ENCODE results near the gene OR2T1.
"Not testable (repeated sequence)": the region's sequence is repeated elsewhere in the genome, so short reads cannot be mapped to it uniquely, and the experiment has no call there.

OR2T1 gene

GRCh38 chr1:248432201-248432600, 29.4 kb downstream of the OR2T1 start:
- not testable (repeated sequence) for DNase-seq (ENCODE audit: low read depth, low spot score); H3K4me3 ChIP-seq (ENCODE audit: low read length)

DNA sequence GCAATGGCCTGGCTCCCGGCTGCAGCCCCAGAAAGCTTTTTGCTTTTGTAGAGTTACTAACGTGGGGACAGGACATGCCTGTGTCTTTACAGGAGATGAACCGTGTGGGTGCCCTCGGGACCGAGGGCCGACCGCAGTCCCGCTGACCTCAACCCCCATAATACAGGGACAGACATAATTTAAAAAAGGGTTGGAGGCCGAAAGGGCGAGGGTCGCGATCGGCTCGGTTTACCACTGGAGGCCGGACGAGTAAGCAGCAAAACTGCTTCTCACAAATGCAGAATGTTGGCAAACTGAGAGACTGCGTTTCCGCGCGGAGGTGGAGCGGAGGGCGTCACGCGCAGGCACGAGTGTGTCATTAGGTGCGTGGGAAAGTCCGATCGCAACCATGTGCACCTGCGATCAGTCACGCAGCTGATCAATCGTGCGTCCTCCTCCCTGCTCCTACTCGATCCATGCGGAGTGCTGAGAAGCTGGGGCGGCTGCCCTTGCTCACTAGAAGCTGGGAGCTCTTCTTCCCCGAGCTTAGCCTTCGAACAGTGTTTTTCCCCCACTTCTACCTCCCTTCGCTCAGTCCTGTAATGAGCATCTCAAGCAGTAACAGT, 31.1 kb downstream of the OR2T1 start:
- H3K4me3 ChIP-seq (ENCODE audit: low read length); DNase-seq (ENCODE audit: low read depth, low spot score): not testable (repeated sequence)

- not testable (repeated sequence) for DNase-seq (ENCODE audit: low read depth, low spot score); H3K4me3 ChIP-seq (ENCODE audit: low read length)
These were observed 32.1 kb downstream of the OR2T1 start for GRCh38 chr1:248434913-248435312.

GRCh38 chr1:248436303-248436702, 33.5 kb downstream of the OR2T1 start:
- not testable (repeated sequence) for DNase-seq (ENCODE audit: low read depth, low spot score); H3K4me3 ChIP-seq (ENCODE audit: low read length)

GRCh38 chr1:248438668-248439067, 35.8 kb downstream of the OR2T1 start:
- DNase-seq (ENCODE audit: low read depth, low spot score); H3K4me3 ChIP-seq (ENCODE audit: low read length): not testable (repeated sequence)

- DNase-seq (ENCODE audit: low read depth, low spot score); H3K4me3 ChIP-seq (ENCODE audit: low read length): not testable (repeated sequence)
These were observed 36.4 kb downstream of the OR2T1 start for GRCh38 chr1:248439283-248439682.

- not testable (repeated sequence) for DNase-seq (ENCODE audit: low read depth, low spot score); H3K4me3 ChIP-seq (ENCODE audit: low read length)
These were observed 39.8 kb downstream of the OR2T1 start for GRCh38 chr1:248442500-248443277.

DNA sequence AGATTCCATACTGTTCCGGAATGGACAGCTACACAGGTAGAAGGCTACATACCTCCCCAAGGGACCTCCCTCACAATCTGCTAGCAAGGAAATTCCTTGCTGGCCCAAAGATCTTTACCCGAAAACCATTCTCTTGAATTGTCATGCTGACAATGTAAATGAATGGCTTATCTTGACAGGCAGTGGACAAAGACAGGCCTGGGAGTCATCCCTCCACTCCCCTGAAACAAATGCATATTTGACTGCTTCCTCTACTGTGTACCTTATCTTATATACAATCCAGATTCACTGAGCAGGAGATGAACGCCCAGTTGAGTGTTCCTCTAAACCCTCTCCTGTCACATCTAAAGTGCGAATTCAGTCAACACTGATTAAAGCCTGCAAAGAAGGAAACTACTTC, 41.8 kb downstream of the OR2T1 start:
- H3K4me3 ChIP-seq (ENCODE audit: low read length); DNase-seq (ENCODE audit: low read depth, low spot score): not testable (repeated sequence)

DNA sequence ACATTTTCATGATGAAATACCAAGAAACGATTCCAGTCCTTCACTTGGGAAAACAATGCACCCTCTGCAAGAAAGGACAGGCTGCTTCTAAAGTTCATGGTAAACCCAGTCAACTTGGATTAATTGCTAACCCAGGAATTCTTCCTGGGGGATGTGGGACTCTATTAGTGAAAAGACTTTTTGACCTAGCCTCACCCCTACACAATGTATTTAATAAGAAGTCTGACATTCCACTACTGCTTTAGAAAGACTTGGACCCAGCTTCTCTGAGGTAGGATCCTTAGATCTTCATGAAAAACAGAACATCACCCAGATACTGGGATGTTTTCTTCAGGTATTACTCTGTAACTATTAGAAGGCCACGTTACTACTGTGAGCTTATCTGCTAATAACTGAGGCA, 42.6 kb downstream of the OR2T1 start, which contains the start of gene OR2T2:
TSS of gene OR2T2 (plus strand) at position 239 of the 400 bp plus-strand sequence. CDS start 7,161 bp downstream, outside the sequence.
- H3K4me3 ChIP-seq (ENCODE audit: low read length); DNase-seq (ENCODE audit: low read depth, low spot score): not testable (repeated sequence)

GRCh38 chr1:248448409-248449074, 45.7 kb downstream of the OR2T1 start:
- DNase-seq (ENCODE audit: low read depth, low spot score); H3K4me3 ChIP-seq (ENCODE audit: low read length): not testable (repeated sequence)

DNA sequence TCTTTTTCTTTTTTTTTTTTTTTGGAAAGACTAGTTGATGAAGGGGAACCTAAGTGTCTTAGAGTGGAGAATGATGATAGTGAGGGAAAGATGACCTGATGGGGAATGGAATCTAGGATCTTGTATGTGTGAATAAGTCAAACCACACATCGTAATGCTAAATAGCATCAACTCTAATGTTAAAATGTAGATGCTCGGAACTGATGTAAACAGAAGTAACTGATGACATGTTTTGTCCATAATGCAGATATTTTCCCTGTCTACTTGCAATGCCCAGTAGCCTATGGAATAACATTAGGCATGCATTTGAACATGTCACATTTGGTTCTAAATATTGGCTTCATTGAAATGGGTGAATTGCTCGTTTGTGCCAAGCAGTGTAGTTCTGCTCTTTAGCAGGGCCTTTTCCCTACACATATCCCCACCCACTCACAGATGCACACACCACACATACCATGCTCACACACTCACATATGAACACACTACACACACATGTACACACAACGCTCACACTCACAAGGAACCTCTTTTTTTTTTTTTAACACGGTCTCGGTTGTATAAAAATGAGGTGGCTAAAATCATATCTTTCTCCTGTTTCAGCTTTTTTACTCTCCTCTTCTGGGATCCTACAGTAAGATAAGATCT, 47.1 kb downstream of the OR2T1 start:
- not testable (repeated sequence) for DNase-seq (ENCODE audit: low read depth, low spot score); H3K4me3 ChIP-seq (ENCODE audit: low read length)

- H3K4me3 ChIP-seq (ENCODE audit: low read length); DNase-seq (ENCODE audit: low read depth, low spot score): not testable (repeated sequence)
These were observed 47.8 kb downstream of the OR2T1 start for GRCh38 chr1:248450466-248451145.

- H3K4me3 ChIP-seq (ENCODE audit: low read length); DNase-seq (ENCODE audit: low read depth, low spot score): not testable (repeated sequence)
These were observed 50.8 kb downstream of the OR2T1 start for GRCh38 chr1:248453619-248454018.

GRCh38 chr1:248455045-248455444, 52.2 kb downstream of the OR2T1 start:
- DNase-seq (ENCODE audit: low read depth, low spot score); H3K4me3 ChIP-seq (ENCODE audit: low read length): not testable (repeated sequence)

GRCh38 chr1:248456635-248457034, 53.8 kb downstream of the OR2T1 start:
- not testable (repeated sequence) for DNase-seq (ENCODE audit: low read depth, low spot score); H3K4me3 ChIP-seq (ENCODE audit: low read length)
